Measurements from ENCODE around the gene WASL. TPM values are rescaled to one million over a fixed set of nuclear protein-coding genes. Genes with fewer than 3 reads are reported as not detected.

WASL gene
- total RNA-seq, 3 donors from 2014 or later (not counting 1 experiment from before 2014, with no cell fraction given): 9.6 to 12.1 (median 10.6) TPM

DNA sequence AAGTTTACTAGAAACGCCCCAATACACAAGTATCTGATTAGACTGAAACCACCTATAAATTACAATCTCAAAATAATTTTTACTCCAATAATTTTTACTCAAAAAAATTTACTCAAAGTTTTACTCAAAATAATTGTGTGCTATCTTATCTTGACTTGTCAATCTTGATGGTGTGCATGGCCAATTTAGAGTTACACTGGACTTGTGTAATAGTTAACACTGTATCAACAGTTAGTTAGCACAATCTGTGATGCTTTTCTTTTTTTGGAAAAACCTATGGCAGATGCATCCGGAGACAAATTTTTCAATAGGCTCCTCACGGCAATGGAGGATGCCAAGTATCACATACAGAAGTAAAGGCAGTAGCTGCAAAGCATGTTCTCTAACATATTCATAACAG, 68.2 kb downstream of the WASL start:
- Mint-ChIP-seq H3K4me1 (no peaks in the 10 kb centered on the region), H3K36me3 (no peaks in the 10 kb centered on the region), H3K9me3 (no peaks in the 10 kb centered on the region), H3K4me3 (no peak overlapping the region), H3K27me3 (ENCODE audit: low read depth in 2 of 2) (no peaks in the 10 kb centered on the region), H3K27ac (no peak overlapping the region)
- H3K9me3 ChIP-seq (ENCODE audit: control insufficient read depth, insufficient read depth, low read length): no peaks in the 10 kb centered on the region
- H3K4me3 ChIP-seq (ENCODE audit: low read length): no peak overlapping the region
- no peaks in the 10 kb centered on the region for H3K4me1 ChIP-seq (ENCODE audit: control insufficient read depth, insufficient read depth, low read length)
- 98% methylated on average over 2 of the region's 3 CpGs for WGBS (ENCODE audit: insufficient coverage)
- no peak for DNase-seq
- H3K27ac ChIP-seq (ENCODE audit: low read length): no peak overlapping the region
- peaks cover 14% of the 10 kb centered on the region for H3K36me3 ChIP-seq (ENCODE audit: control insufficient read depth, insufficient read depth, low read length)
- intact Hi-C loops (cut with micrococcal nuclease): loop anchor here (5.0 kb wide), 1 partner anchor 1177 kb away; no protein-coding TSS in a partner anchor
- H3K27me3 ChIP-seq (ENCODE audit: control insufficient read depth, insufficient read depth, low read length): no peaks in the 10 kb centered on the region
- no peak for ATAC-seq
- TF ChIP-seq, protein P1, sequence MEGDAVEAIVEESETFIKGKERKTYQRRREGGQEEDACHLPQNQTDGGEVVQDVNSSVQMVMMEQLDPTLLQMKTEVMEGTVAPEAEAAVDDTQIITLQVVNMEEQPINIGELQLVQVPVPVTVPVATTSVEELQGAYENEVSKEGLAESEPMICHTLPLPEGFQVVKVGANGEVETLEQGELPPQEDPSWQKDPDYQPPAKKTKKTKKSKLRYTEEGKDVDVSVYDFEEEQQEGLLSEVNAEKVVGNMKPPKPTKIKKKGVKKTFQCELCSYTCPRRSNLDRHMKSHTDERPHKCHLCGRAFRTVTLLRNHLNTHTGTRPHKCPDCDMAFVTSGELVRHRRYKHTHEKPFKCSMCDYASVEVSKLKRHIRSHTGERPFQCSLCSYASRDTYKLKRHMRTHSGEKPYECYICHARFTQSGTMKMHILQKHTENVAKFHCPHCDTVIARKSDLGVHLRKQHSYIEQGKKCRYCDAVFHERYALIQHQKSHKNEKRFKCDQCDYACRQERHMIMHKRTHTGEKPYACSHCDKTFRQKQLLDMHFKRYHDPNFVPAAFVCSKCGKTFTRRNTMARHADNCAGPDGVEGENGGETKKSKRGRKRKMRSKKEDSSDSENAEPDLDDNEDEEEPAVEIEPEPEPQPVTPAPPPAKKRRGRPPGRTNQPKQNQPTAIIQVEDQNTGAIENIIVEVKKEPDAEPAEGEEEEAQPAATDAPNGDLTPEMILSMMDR (IDR thresholded peaks at IDR 0.05): no peak

DNA sequence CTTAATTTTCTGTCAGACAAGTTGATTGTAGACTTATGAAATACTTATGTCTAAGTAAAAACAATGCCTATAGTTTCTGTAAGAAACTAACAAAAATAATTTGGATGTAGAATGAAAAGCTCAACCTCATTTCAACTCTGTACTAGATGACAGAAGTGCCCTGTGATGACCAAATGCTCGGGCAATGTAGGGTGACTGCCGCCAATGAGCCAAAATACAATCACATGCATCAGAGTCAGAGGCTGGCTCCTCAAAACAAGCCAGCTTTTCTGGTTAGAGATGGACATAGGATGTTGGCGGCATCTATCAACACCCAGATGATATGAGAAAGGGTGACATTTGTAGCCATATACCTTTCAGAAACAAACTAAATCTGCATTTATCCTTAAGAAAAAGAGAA, 69.2 kb downstream of the WASL start:
- no peaks in the 10 kb centered on the region for H3K9me3 Mint-ChIP-seq
- H3K27ac ChIP-seq (ENCODE audit: low read length): no peak overlapping the region
- ATAC-seq: no peak
- no peaks in the 10 kb centered on the region for H3K4me1 ChIP-seq (ENCODE audit: control insufficient read depth, insufficient read depth, low read length)
- H3K27ac Mint-ChIP-seq: no peak overlapping the region
- H3K4me1 Mint-ChIP-seq: no peaks in the 10 kb centered on the region
- intact Hi-C loops (cut with micrococcal nuclease): loop anchor here (5.0 kb wide), 1 partner anchor 1178 kb away; no protein-coding TSS in a partner anchor
- H3K4me3 ChIP-seq (ENCODE audit: low read length): no peak overlapping the region
- H3K36me3 ChIP-seq (ENCODE audit: control insufficient read depth, insufficient read depth, low read length): peaks cover 14% of the 10 kb centered on the region
- H3K4me3 Mint-ChIP-seq: no peak overlapping the region
- H3K27me3 ChIP-seq (ENCODE audit: control insufficient read depth, insufficient read depth, low read length): no peaks in the 10 kb centered on the region
- TF ChIP-seq, protein P1 (IDR thresholded peaks at IDR 0.05): no peak
- no peaks in the 10 kb centered on the region for H3K9me3 ChIP-seq (ENCODE audit: control insufficient read depth, insufficient read depth, low read length)
- 100% methylated on average over 1 of the region's 3 CpGs for WGBS (ENCODE audit: insufficient coverage)
- H3K27me3 Mint-ChIP-seq (ENCODE audit: low read depth in 2 of 2): no peaks in the 10 kb centered on the region
- no peak for DNase-seq
- H3K36me3 Mint-ChIP-seq: no peaks in the 10 kb centered on the region

DNA sequence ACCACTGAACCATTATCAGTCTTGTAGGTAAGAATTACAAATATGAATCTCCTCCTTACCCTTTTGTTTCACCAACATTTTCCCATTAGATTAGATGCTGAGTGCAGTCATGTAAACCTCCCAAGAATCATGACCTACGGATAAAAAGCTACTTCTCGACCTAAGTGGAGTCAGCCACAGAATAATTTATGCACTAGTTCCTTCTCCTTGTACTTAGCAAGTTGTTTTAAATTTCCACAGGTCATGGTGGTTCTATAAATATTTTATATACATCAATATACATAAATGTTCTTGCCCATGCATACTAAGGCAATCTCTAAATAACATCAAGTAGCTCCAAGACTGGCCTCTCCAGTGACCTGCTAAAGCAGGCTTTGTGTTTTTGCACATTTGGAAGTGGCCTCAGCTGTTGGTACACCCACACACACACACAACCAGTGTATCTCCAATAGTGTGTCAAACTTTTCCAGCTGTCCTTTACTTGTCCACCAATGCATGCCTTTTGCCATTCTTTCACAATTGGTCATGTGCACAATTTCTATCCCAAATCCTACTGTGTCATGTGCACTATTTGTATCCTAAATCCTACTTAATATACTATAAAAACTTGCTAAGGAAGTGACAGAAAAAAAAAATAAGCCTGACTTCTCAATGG, 71.6 kb downstream of the WASL start:
- H3K27ac Mint-ChIP-seq: no peak overlapping the region
- Histone ChIP-seq H3K9me3 (ENCODE audit: control insufficient read depth, insufficient read depth, low read length) (no peaks in the 10 kb centered on the region), H3K27me3 (ENCODE audit: control insufficient read depth, insufficient read depth, low read length) (no peaks in the 10 kb centered on the region), H3K4me1 (ENCODE audit: control insufficient read depth, insufficient read depth, low read length) (no peaks in the 10 kb centered on the region), H3K4me3 (ENCODE audit: low read length) (no peak overlapping the region), H3K27ac (ENCODE audit: low read length) (no peak overlapping the region), H3K36me3 (ENCODE audit: control insufficient read depth, insufficient read depth, low read length) (peaks cover 9% of the 10 kb centered on the region)
- TF ChIP-seq, protein P1 (IDR thresholded peaks at IDR 0.05): no peak
- H3K36me3 Mint-ChIP-seq: no peaks in the 10 kb centered on the region
- WGBS (ENCODE audit: insufficient coverage): 90% methylated on average over 2 of the region's 2 CpGs
- ATAC-seq (no peak), DNase-seq (no peak)
- intact Hi-C loops (cut with micrococcal nuclease): no loop called here
- no peaks in the 10 kb centered on the region for H3K9me3 Mint-ChIP-seq
- H3K4me1 Mint-ChIP-seq: no peaks in the 10 kb centered on the region
- H3K27me3 Mint-ChIP-seq (ENCODE audit: low read depth in 2 of 2): no peaks in the 10 kb centered on the region
- H3K4me3 Mint-ChIP-seq: no peak overlapping the region

DNA sequence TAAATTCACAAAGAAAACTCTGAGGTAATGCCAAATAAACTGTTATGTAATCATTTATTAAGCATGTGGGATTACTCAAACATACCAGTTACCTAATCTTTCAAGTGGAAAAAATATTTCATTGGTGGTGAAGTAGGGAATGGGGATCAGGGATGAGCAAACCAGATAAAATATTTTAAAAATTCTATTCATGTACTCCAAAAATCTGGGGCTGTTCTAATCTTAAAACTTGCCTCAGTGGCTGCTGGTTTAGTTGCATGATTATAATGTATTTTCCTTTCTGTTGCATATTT, 73.7 kb downstream of the WASL start:
- H3K27me3 ChIP-seq (ENCODE audit: control insufficient read depth, insufficient read depth, low read length): no peaks in the 10 kb centered on the region
- no peaks in the 10 kb centered on the region for H3K27me3 Mint-ChIP-seq (ENCODE audit: low read depth in 2 of 2)
- H3K36me3 Mint-ChIP-seq: no peaks in the 10 kb centered on the region
- DNase-seq (no peak), ATAC-seq (no peak)
- TF ChIP-seq, protein P1 (IDR thresholded peaks at IDR 0.05): no peak
- H3K9me3 Mint-ChIP-seq: no peaks in the 10 kb centered on the region
- H3K27ac Mint-ChIP-seq: no peak overlapping the region
- no peak overlapping the region for H3K27ac ChIP-seq (ENCODE audit: low read length)
- H3K4me3 ChIP-seq (ENCODE audit: low read length): no peak overlapping the region
- no peaks in the 10 kb centered on the region for H3K36me3 ChIP-seq (ENCODE audit: control insufficient read depth, insufficient read depth, low read length)
- H3K9me3 ChIP-seq (ENCODE audit: control insufficient read depth, insufficient read depth, low read length): no peaks in the 10 kb centered on the region
- no peak overlapping the region for H3K4me3 Mint-ChIP-seq
- no peaks in the 10 kb centered on the region for H3K4me1 ChIP-seq (ENCODE audit: control insufficient read depth, insufficient read depth, low read length)
- intact Hi-C loops (cut with micrococcal nuclease): no loop called here
- H3K4me1 Mint-ChIP-seq: no peaks in the 10 kb centered on the region

All from natural killer cell (primary cell).